DND-41 (cell line): ENCODE data around the gene NKX2-4.
"Not testable (repeated sequence)": the region's sequence is repeated elsewhere in the genome, so short reads cannot be mapped to it uniquely, and the experiment has no call there.

Experiments used
- ATAC-seq: fragments of 200-7000 bp; cut with Tn5 transposase; 3 replicates; pipeline ENCODE4 v1.9.1; 2021; ENCODE audit warnings: low read depth; ENCODE audit not compliant: insufficient read depth
- DNase-seq: peaks from one replicate; pipeline ENCODE4 v3.0.0-alpha.2; 2020
- H2AFZ ChIP-seq: 2 replicates; pipeline ENCODE4 v1.6.0; 2012; ENCODE audit warnings: low read depth, low read length
- H3K27ac ChIP-seq: 2 replicates; pipeline ENCODE4 v1.5.1; 2012; ENCODE audit warnings: low read length, inconsistent platforms
- H3K27me3 ChIP-seq: fragments of 200-600 bp; sonication (generic); 2 replicates; pipeline ENCODE4 v1.6.0; 2012; ENCODE audit warnings: low read length, mild to moderate bottlenecking, inconsistent platforms; ENCODE audit not compliant: insufficient read depth, poor library complexity
- H3K36me3 ChIP-seq: 2 replicates; pipeline ENCODE4 v1.5.1; 2012; ENCODE audit warnings: low read length, inconsistent platforms; ENCODE audit not compliant: insufficient read depth
- H3K4me1 ChIP-seq: 2 replicates; pipeline ENCODE4 v1.5.1; 2012; ENCODE audit warnings: mild to moderate bottlenecking, low read length; ENCODE audit not compliant: insufficient read depth
- H3K4me2 ChIP-seq: 2 replicates; pipeline ENCODE4 v1.6.0; 2012; ENCODE audit warnings: mild to moderate bottlenecking, moderate library complexity, low read length, inconsistent platforms; ENCODE audit not compliant: insufficient read depth
- H3K4me3 ChIP-seq, 2 experiments: fragments of 200-600 bp in 1 of 2; shearing (Covaris generic) in 1 of 2; 2 replicates each; pipeline ENCODE4 v1.5.1; 2012 to 2016; ENCODE audit warnings: inconsistent platforms in 2 of 2, low read length in 2 of 2, mild to moderate bottlenecking in 2 of 2, low read depth in 1 of 2, moderate library complexity in 1 of 2
- H3K79me2 ChIP-seq: 2 replicates; pipeline ENCODE4 v1.6.0; 2012; ENCODE audit warnings: low read length, inconsistent platforms; ENCODE audit not compliant: insufficient read depth
- H3K9ac ChIP-seq: 2 replicates; pipeline ENCODE4 v1.6.0; 2012; ENCODE audit warnings: low read depth, mild to moderate bottlenecking, inconsistent platforms, low read length, moderate library complexity
- H3K9me3 ChIP-seq: 2 replicates; pipeline ENCODE4 v1.5.1; 2012; ENCODE audit warnings: low read length, moderate library complexity, mild to moderate bottlenecking, inconsistent platforms; ENCODE audit not compliant: insufficient read depth, severe bottlenecking
- H4K20me1 ChIP-seq: 2 replicates; pipeline ENCODE4 v1.6.0; 2012; ENCODE audit warnings: low read length; ENCODE audit not compliant: insufficient read depth
- CTCF ChIP-seq: IDR thresholded peaks from 2 replicates; pipeline ENCODE4 v1.5.1; 2012; ENCODE audit warnings: borderline replicate concordance, low read length, moderate library complexity, mild to moderate bottlenecking; ENCODE audit not compliant: poor library complexity, severe bottlenecking; ENCODE audit errors: extremely low read depth
- EZH2 ChIP-seq: IDR thresholded peaks from 3 replicates; pipeline ENCODE4 v1.6.1; 2012; ENCODE audit warnings: borderline replicate concordance, low read depth, mild to moderate bottlenecking, moderate library complexity, low read length, inconsistent platforms; ENCODE audit not compliant: severe bottlenecking

Gene NKX2-4

GRCh38 chr20:21372016-21372415 is 25.3 kb downstream of the NKX2-4 start:
- no peak for TF ChIP-seq CTCF
- no peak for TF ChIP-seq EZH2
- no peak overlapping the region for H3K9ac ChIP-seq
- H4K20me1 ChIP-seq, result peaks cover 23% of the 10 kb centered on the region
- H3K27me3 ChIP-seq, result no peaks in the 10 kb centered on the region
- peaks cover 70% of the 10 kb centered on the region for H3K36me3 ChIP-seq
- H3K4me2 ChIP-seq, result no peak overlapping the region
- ATAC-seq, result no peak
- peaks cover 58% of the 10 kb centered on the region for H3K79me2 ChIP-seq
- H2AFZ ChIP-seq, result no peak overlapping the region
- no peak for DNase-seq
- H3K4me1 ChIP-seq, result no peaks in the 10 kb centered on the region
- no peak overlapping the region for H3K4me3 ChIP-seq
- no peaks in the 10 kb centered on the region for H3K9me3 ChIP-seq
- no peak overlapping the region for H3K27ac ChIP-seq

- TF ChIP-seq EZH2 (no peak), CTCF (no peak)
- H3K36me3 ChIP-seq, result peaks cover 72% of the 10 kb centered on the region
- peaks cover 50% of the 10 kb centered on the region for H3K79me2 ChIP-seq
Measured at GRCh38 chr20:21371193-21371592, 26.1 kb downstream of the NKX2-4 start.

GRCh38 chr20:21368791-21369190 is 28.5 kb downstream of the NKX2-4 start:
- Histone ChIP-seq H3K9me3 (no peaks in the 10 kb centered on the region), H3K4me2 (no peak overlapping the region), H3K27ac (no peak overlapping the region), H4K20me1 (peaks cover 14% of the 10 kb centered on the region; the same call in 1 of the 2 replicates), H3K4me3 (no peak overlapping the region), H2AFZ (no peak overlapping the region), H3K9ac (no peak overlapping the region), H3K79me2 (peaks cover 35% of the 10 kb centered on the region), H3K27me3 (no peaks in the 10 kb centered on the region), H3K4me1 (no peaks in the 10 kb centered on the region), H3K36me3 (peaks cover 78% of the 10 kb centered on the region)
- DNase-seq (no peak), ATAC-seq (no peak)
- no peak for TF ChIP-seq EZH2
- TF ChIP-seq CTCF, result no peak

More at GRCh38 chr20:21371193-21371592, 26.1 kb downstream of the NKX2-4 start:
- Histone ChIP-seq H3K27ac (no peak overlapping the region), H3K4me1 (no peaks in the 10 kb centered on the region), H3K4me3 (no peak overlapping the region), H4K20me1 (peaks cover 17% of the 10 kb centered on the region; the same call in 1 of the 2 replicates), H2AFZ (no peak overlapping the region), H3K4me2 (no peak overlapping the region), H3K9ac (no peak overlapping the region), H3K9me3 (no peaks in the 10 kb centered on the region), H3K27me3 (no peaks in the 10 kb centered on the region)
- ATAC-seq, result no peak
- no peak for DNase-seq

GRCh38 chr20:21366273-21366672 is 31.1 kb downstream of the NKX2-4 start:
- not testable (repeated sequence) for ATAC-seq, H3K4me1 ChIP-seq, H3K4me2 ChIP-seq, H3K27ac ChIP-seq, H3K9me3 ChIP-seq, DNase-seq, H3K4me3 ChIP-seq, H3K9ac ChIP-seq, H3K27me3 ChIP-seq, H2AFZ ChIP-seq
- Histone ChIP-seq H3K36me3 (peaks cover 86% of the 10 kb centered on the region), H4K20me1 (peaks cover 12% of the 10 kb centered on the region; the same call in 1 of the 2 replicates), H3K79me2 (peaks cover 13% of the 10 kb centered on the region)
